PFSK-1 (cell line): ENCODE measurements around the gene CD226.

Source experiments
- FOXP2 ChIP-seq: optimal IDR thresholded peaks from 2 replicates; pipeline ENCODE3; 2011; ENCODE audit warnings: borderline replicate concordance, control low read depth, inconsistent platforms; ENCODE audit not compliant: insufficient read depth; ENCODE audit errors: extremely low read length, extremely low read depth
- POLR2AphosphoS5 ChIP-seq: IDR thresholded peaks from 2 replicates; pipeline ENCODE4 v1.6.1; 2012; ENCODE audit warnings: low read depth, mild to moderate bottlenecking, control low read depth, low read length, moderate library complexity
- SIN3A ChIP-seq: IDR thresholded peaks from 2 replicates; pipeline ENCODE4 v1.6.1; 2012; ENCODE audit warnings: mild to moderate bottlenecking, low read length, moderate library complexity, borderline replicate concordance; ENCODE audit not compliant: insufficient read depth
- TAF1 ChIP-seq: IDR thresholded peaks from 2 replicates; pipeline ENCODE4 v1.6.1; 2012; ENCODE audit warnings: low read length, control low read depth, borderline replicate concordance; ENCODE audit not compliant: insufficient read depth
- TF ChIP-seq, protein P1 (sequence below), 2 experiments: IDR thresholded peaks; 2 replicates each; pipeline versions ENCODE4 v1.6.1 to v1.8.0; 2011 to 2012; ENCODE audit warnings: low read depth in 2 of 2, low read length in 2 of 2, control low read depth in 1 of 2, inconsistent platforms in 1 of 2, mild to moderate bottlenecking in 1 of 2, moderate library complexity in 1 of 2; ENCODE audit not compliant: insufficient read depth in 1 of 2

The CD226 gene

DNA sequence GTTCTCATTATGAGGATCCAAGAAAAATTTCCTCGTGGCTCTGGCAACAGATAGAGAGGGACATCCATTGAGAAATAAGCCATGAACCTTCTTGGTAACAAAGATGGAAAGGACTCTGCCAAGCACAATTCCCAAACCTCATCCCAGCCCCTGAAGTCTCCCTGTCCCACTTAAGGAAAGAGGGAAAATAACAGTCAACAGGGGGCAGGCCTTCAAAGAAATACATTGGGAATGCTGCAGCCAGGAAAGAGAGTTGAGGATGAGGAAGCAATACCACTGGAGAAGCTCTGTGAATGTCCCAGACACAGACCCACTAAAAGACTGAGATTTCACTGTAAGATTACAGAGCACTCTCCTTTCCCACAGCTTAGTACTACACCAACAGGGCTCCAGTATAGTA lies 93.2 kb downstream of the CD226 start:
- TF ChIP-seq POLR2AphosphoS5 (no peak), FOXP2 (no peak), TAF1 (no peak), SIN3A (no peak)
- TF ChIP-seq, protein P1, sequence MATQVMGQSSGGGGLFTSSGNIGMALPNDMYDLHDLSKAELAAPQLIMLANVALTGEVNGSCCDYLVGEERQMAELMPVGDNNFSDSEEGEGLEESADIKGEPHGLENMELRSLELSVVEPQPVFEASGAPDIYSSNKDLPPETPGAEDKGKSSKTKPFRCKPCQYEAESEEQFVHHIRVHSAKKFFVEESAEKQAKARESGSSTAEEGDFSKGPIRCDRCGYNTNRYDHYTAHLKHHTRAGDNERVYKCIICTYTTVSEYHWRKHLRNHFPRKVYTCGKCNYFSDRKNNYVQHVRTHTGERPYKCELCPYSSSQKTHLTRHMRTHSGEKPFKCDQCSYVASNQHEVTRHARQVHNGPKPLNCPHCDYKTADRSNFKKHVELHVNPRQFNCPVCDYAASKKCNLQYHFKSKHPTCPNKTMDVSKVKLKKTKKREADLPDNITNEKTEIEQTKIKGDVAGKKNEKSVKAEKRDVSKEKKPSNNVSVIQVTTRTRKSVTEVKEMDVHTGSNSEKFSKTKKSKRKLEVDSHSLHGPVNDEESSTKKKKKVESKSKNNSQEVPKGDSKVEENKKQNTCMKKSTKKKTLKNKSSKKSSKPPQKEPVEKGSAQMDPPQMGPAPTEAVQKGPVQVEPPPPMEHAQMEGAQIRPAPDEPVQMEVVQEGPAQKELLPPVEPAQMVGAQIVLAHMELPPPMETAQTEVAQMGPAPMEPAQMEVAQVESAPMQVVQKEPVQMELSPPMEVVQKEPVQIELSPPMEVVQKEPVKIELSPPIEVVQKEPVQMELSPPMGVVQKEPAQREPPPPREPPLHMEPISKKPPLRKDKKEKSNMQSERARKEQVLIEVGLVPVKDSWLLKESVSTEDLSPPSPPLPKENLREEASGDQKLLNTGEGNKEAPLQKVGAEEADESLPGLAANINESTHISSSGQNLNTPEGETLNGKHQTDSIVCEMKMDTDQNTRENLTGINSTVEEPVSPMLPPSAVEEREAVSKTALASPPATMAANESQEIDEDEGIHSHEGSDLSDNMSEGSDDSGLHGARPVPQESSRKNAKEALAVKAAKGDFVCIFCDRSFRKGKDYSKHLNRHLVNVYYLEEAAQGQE (IDR thresholded peaks at IDR 0.05; ENCODE audit: insufficient read depth in 1 of 2, low read depth in 2 of 2, low read length in 2 of 2), result no peak

DNA sequence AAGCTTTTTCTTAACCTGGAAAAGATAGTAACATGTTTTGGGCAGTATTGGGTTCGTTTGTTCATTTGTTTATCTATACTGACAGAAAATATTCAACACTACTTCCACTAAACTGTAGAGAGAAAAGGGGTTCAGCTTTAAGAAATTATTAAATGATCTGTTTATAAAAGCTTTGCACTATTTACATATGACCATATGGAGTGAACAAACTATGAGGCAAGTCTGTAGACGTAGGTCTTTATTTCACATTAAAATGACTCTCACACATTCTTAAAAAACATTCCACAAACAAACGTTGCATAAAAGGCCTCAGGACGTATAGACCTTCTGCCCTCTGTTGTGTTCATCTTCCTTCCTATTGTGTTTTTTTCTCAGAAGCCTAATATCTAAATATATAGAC lies 94.6 kb downstream of the CD226 start:
- no peak for TF ChIP-seq SIN3A
- TF ChIP-seq, protein P1 (IDR thresholded peaks at IDR 0.05; ENCODE audit: insufficient read depth in 1 of 2, low read depth in 2 of 2, low read length in 2 of 2), result no peak
- TF ChIP-seq FOXP2, result no peak
- no peak for TF ChIP-seq POLR2AphosphoS5

DNA sequence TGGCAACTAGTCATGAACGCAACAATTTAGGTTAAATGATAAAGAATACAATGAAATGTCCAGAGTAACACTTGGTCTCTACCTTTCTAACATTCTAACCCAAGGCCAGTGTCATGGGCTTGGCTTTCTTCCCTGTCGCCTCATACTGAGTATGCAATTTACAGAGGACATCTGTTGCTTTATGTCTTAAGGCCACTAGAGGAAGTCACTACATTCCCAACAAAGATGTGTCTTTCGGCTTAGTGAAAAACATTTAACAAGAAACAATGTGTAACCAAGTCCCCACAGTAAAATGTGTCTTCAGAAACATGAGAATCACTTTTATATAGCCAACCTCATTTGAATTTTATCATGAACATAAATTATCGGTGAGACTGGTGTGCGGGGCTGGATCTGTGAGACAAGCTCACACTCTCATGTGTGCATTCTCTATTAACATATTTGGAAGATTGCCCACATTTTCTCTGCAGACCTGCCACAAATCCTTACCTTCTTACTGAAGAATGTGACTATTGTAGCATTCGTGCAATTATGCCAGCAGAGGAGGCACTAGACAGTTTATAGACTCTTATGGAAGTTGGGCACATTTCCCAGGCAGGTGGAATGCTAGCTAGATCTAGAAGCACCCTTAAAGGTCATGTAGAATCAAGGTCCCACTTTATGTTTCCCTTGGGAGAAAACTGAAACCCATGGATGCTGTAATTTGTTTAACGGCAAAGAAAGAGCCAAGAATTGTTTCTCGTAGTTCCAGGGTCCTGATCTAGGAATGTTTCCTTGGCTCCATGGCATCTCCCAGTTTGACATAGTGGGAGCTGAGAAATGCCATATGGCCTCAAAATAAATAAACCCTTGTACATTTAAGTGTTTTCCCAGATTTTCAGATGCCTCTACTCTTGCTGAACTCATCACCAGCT lies 101.8 kb downstream of the CD226 start:
- no peak for TF ChIP-seq SIN3A
- TF ChIP-seq, protein P1 (IDR thresholded peaks at IDR 0.05; ENCODE audit: insufficient read depth in 1 of 2, low read depth in 2 of 2, low read length in 2 of 2), result no peak
- no peak for TF ChIP-seq TAF1
- no peak for TF ChIP-seq POLR2AphosphoS5
- TF ChIP-seq FOXP2, result no peak

DNA sequence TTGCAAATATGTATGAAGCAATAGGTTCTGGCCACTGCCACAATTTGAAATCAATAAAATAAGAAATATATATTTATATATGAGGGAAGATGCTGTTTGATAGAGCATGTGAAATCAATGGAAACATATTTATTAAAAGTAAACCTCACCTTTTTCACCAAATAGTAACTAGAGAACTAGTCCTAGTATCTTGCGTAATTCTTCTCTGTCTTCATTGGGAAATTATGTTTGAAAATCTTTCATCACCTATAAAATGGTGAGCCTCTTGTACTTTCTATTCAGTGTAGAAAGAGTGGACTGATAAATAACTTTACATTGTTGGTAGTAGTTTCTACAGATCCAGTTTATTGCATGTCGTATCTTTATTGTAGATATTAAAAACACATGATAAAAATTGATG lies 103.0 kb downstream of the CD226 start:
- TF ChIP-seq TAF1, result no peak
- TF ChIP-seq SIN3A, result no peak
- TF ChIP-seq FOXP2, result no peak
- TF ChIP-seq POLR2AphosphoS5, result no peak
- TF ChIP-seq, protein P1 (IDR thresholded peaks at IDR 0.05; ENCODE audit: insufficient read depth in 1 of 2, low read depth in 2 of 2, low read length in 2 of 2), result no peak
